K562 (cell line): ENCODE results near the gene RNF114. TPM values are rescaled to one million over a fixed set of nuclear protein-coding genes. Genes with fewer than 3 reads are reported as not detected.

Experiments used
- ATAC-seq: fragments of 200-7000 bp; cut with Tn5 transposase; 3 replicates; pipeline ENCODE4 v1.9.1; 2020; ENCODE audit warnings: moderate library complexity
- BruUV-seq: library from RNA; stranded (reverse); fragments of 400-500 nt; replicated peaks from 2 replicates; lab custom pipeline; 2021; lab: Mats Ljungman, UMichigan
- CTCF ChIA-PET: fragments of 300-600 bp; formaldehyde crosslinking; extraction: SDS; loops from one replicate; lab custom pipeline; 2021; ENCODE audit warnings: low intra/inter-chr PET ratio; lab: Yijun Ruan, JAX
- POLR2A ChIA-PET: fragments of 300-600, 350-650 bp; sonication (Branson Sonifier 250); formaldehyde crosslinking; extraction: SDS; loops from one replicate; lab custom pipeline; 2021; ENCODE audit warnings: antibody characterized with exemption, inconsistent platforms; lab: Yijun Ruan, JAX
- DNase-seq, 4 experiments: peaks; one replicate each; pipeline versions ENCODE4 v3.0.0 to v3.0.0-alpha.2; 2011 to 2018; ENCODE audit warnings: low spot score in 3 of 4, mixed read lengths in 3 of 4; ENCODE audit errors: extremely low read depth in 1 of 4
- FAIRE-seq: peaks from 2 replicates; lab custom pipeline; 2011; peaks lifted over from hg19 to GRCh38; lab: Jason Lieb, UNC
- H2AFZ ChIP-seq: 2 replicates; pipeline ENCODE4 v1.6.0; 2011; ENCODE audit warnings: low read depth, low read length, control low read depth, inconsistent platforms
- H3K27ac ChIP-seq: fragments of 200-600 bp; 3 replicates; pipeline ENCODE4 v1.8.0; 2011; ENCODE audit warnings: low read depth, mild to moderate bottlenecking, control low read depth, inconsistent platforms, low read length, moderate library complexity, mixed read lengths; ENCODE audit errors: extremely low read depth
- H3K27me3 ChIP-seq, 2 experiments: fragments of 300-600 bp in 1 of 2; 2 replicates in 1 of 2; 3 replicates in 1 of 2; pipeline versions ENCODE4 v1.6.0 to v1.8.0; 2011; ENCODE audit warnings: inconsistent platforms in 2 of 2, low read length in 2 of 2, mild to moderate bottlenecking in 1 of 2, mixed read lengths in 1 of 2, moderate library complexity in 1 of 2; ENCODE audit not compliant: control insufficient read depth in 2 of 2, insufficient read depth in 2 of 2
- H3K36me3 ChIP-seq: fragments of 300-600 bp; 3 replicates; pipeline ENCODE4 v1.8.0; 2011; ENCODE audit warnings: mild to moderate bottlenecking, low read length, inconsistent platforms; ENCODE audit not compliant: control insufficient read depth, insufficient read depth
- H3K4me1 ChIP-seq, 2 experiments: fragments of 200-600 bp in 1 of 2; replicated peaks in 1 of 2; 2 replicates in 1 of 2; 3 replicates in 1 of 2; pipeline versions ENCODE4 v1.5.1 to v1.8.0; 2011; ENCODE audit warnings: inconsistent platforms in 2 of 2, low read length in 2 of 2, mild to moderate bottlenecking in 1 of 2, mixed read lengths in 1 of 2, moderate library complexity in 1 of 2; ENCODE audit not compliant: control insufficient read depth in 2 of 2, insufficient read depth in 2 of 2
- H3K4me2 ChIP-seq: 2 replicates; pipeline ENCODE4 v1.6.1; 2011; ENCODE audit warnings: low read length, control low read depth, inconsistent platforms, mixed read lengths; ENCODE audit not compliant: insufficient read depth
- H3K4me3 ChIP-seq: fragments of 200-600 bp; sonication (generic), shearing (Covaris generic); 2 replicates; pipeline ENCODE4 v1.5.1; 2016; ENCODE audit warnings: control low read depth, inconsistent platforms
- H3K79me2 ChIP-seq: fragments of 200-600 bp; 3 replicates; pipeline ENCODE4 v1.8.0; 2011; ENCODE audit warnings: low read length, inconsistent platforms; ENCODE audit not compliant: control insufficient read depth, insufficient read depth
- H3K9ac ChIP-seq, 2 experiments: 2 replicates each; pipeline versions ENCODE4 v1.6.0 to v1.6.1; 2011; ENCODE audit warnings: low read depth in 2 of 2, low read length in 2 of 2, control low read depth in 1 of 2, inconsistent platforms in 1 of 2, mild to moderate bottlenecking in 1 of 2, mixed read lengths in 1 of 2; ENCODE audit not compliant: insufficient read depth in 1 of 2
- H3K9me1 ChIP-seq: one replicate; pipeline ENCODE4 v1.6.0; 2011; ENCODE audit warnings: inconsistent platforms, mild to moderate bottlenecking, low read length, moderate library complexity; ENCODE audit not compliant: control insufficient read depth, insufficient read depth
- H3K9me3 ChIP-seq: replicated peaks from 2 replicates; pipeline ENCODE4 v1.5.1; 2011; ENCODE audit warnings: low read depth, low read length, inconsistent platforms; ENCODE audit not compliant: control insufficient read depth, insufficient read depth
- H4K20me1 ChIP-seq: replicated peaks from 2 replicates; pipeline ENCODE4 v1.6.1; 2011; ENCODE audit warnings: low read length, inconsistent platforms, mixed read lengths; ENCODE audit not compliant: control insufficient read depth, insufficient read depth
- ARNT ChIP-seq, 2 experiments: fragments of 450-650 bp; IDR thresholded peaks; 2 replicates each; pipeline ENCODE4 v1.6.1; 2016; ENCODE audit warnings: mild to moderate bottlenecking in 1 of 2
- BCOR ChIP-seq: fragments of 450-650 bp; IDR thresholded peaks from 2 replicates; pipeline ENCODE4 v1.6.1; 2016
- HNRNPL ChIP-seq: fragments of 200-400 bp; formaldehyde crosslinking; IDR thresholded peaks from 2 replicates; pipeline ENCODE4 v1.6.1; 2017; ENCODE audit warnings: low read depth, mild to moderate bottlenecking, low read length
- SIN3B ChIP-seq: fragments of 450-650 bp; IDR thresholded peaks from 2 replicates; pipeline ENCODE4 v1.6.1; 2017; ENCODE audit warnings: low read depth, mild to moderate bottlenecking, moderate library complexity
- SRSF7 ChIP-seq: fragments of 200-400 bp; formaldehyde crosslinking; optimal IDR thresholded peaks from 2 replicates; pipeline ENCODE3; 2017; ENCODE audit warnings: mild to moderate bottlenecking, low read depth, low read length
- STAT5B ChIP-seq: fragments of 250-450 bp; sonication (Bioruptor Pico); IDR thresholded peaks from 2 replicates; pipeline ENCODE4 v1.8.0; 2021; ENCODE audit warnings: mild to moderate bottlenecking, inconsistent platforms
- ZFX ChIP-seq: sonication (generic); formaldehyde crosslinking; IDR thresholded peaks from 2 replicates; pipeline ENCODE4 v1.8.0; 2022; ENCODE audit warnings: mild to moderate bottlenecking, missing genetic modification reagents, moderate library complexity
- WGBS: fragments of 100-300 bp; shearing (Covaris generic); methylation state at CpG from one replicate; pipeline ENCODE4 v1.1.6; 2016; ENCODE audit warnings: low coverage, mixed read lengths; ENCODE audit not compliant: insufficient coverage; ENCODE audit errors: missing lambda C conversion rate; 5-methylcytosine and 5-hydroxymethylcytosine counted together
- in situ Hi-C: fragments of 300-500 bp; cut with MboI; formaldehyde crosslinking; loops from 4 replicates; pipeline ENCODE4 v1.15.0; 2018; ENCODE audit warnings: inconsistent platforms, mixed read lengths
- intact Hi-C: fragments of 100-400 bp; cut with micrococcal nuclease; formaldehyde crosslinking; loops from 2 replicates; pipeline ENCODE4 v1.14.2; 2022
- polyA plus RNA-seq, 8 experiments: library from polyadenylated mRNA; depleted of rRNA in 4 of 8; stranded (reverse) in 5 of 8; unstranded in 3 of 8; fragments of >200 nt; fragmentation: Nextera tagmentation in 2 of 8; fragmentation: Illumina TruSeq in 1 of 8; extraction: Ambion mirVana in 2 of 8; extraction: Trizol in 1 of 8; gene quantifications; 2 replicates each; pipeline versions ENCODE4 v1.2.1 to v1.2.3, GENCODE V29; 2011 to 2014; ENCODE audit warnings: inconsistent platforms in 1 of 8, missing spikeins in 1 of 8
- total RNA-seq, 7 experiments: library from RNA; depleted of rRNA in 6 of 7; stranded (reverse); fragments of >200 nt in 6 of 7; fragmentation: Illumina TruSeq in 2 of 7; extraction: Trizol in 2 of 7; gene quantifications; 2 replicates each; pipeline versions ENCODE4 v1.2.1 to v1.2.3, GENCODE V29; 2011 to 2021; ENCODE audit warnings: low replicate concordance in 1 of 7

Gene RNF114
- total and polyA plus RNA-seq, 9 of the 15 experiments (the other 6 are each of a cell fraction or from before 2014, with no cell fraction given) = 38.6 to 111 (median 62.6) TPM

DNA sequence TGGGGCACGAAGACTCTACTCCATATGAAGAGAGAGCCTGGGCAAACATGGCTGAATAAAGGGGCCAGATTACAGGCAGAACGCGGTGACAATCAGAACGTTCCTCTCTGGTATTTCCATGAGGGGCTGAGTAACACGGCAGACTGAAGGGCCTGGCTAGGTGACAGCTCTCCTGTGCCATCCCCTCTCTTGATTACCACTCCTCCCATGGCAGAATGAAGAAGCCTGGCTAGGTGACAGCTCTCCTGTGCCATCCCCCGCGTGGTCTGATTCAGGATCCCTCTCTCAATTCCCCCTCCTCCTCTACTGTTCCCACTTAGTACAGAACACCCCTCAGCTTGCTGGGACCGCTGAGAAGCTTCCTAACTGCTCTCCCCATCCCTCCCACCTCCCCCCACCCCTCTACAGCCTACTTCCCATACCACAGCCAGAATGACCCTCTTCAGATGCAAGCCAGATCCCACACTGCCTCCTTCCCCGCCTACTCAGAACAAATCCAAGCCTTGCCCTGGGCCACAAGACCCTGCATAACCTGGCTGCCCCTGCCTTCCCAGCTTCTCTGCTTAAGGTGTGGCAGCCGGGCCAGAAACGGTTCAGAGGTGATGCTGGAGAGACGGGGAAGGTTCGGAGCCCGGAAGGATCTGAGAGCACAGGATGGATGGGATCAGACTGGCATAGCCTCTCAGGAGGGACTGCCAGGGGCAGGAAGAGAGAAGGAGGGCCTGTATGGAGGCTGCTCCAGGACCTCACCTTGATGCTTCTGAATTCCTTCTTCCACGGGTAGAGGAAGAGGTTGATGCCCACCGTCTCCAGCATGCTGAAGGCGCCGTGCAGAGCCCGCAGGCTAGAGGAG, 28.6 kb upstream of the RNF114 start:
- peak in 1 of 4 experiments; percentile 7 for DNase-seq
- no peak overlapping the region for H3K4me2 ChIP-seq
- H4K20me1 ChIP-seq = peaks cover 3% of the 10 kb centered on the region; the same call in 1 of the 2 replicates
- H3K9me3 ChIP-seq = no peaks in the 10 kb centered on the region
- no peak overlapping the region for H3K27ac ChIP-seq
- no peak for FAIRE-seq
- H3K4me3 ChIP-seq = no peak overlapping the region
- no peaks in the 10 kb centered on the region for H3K9me1 ChIP-seq
- ATAC-seq = no peak
- peaks cover 0 to 16% of the 10 kb centered on the region in 2 experiments; a peak in 2 of 5 replicates for H3K4me1 ChIP-seq
- in situ Hi-C loops = no loop called here
- 94% methylated on average over 14 of the region's 19 CpGs for WGBS
- peaks cover 33% of the 10 kb centered on the region for H3K79me2 ChIP-seq
- BruUV-seq = no TSS peak
- peak overlapping the region in 1 of 2 experiments; percentile 32; a peak in 1 of 4 replicates for H3K9ac ChIP-seq
- no peaks in the 10 kb centered on the region for H3K27me3 ChIP-seq
- POLR2A ChIA-PET = interaction anchor here (0.6 to 0.9 kb wide), 3 partner anchors 29 to 765 kb away, joined by 3 read pairs; partner anchors contain the start of gene RNF114
- intact Hi-C loops = no loop called here
- peaks cover 71% of the 10 kb centered on the region for H3K36me3 ChIP-seq
- CTCF ChIA-PET = no interaction called here
- TF ChIP-seq STAT5B (CRISPR knock-in tag) (no peak), BCOR (no peak), SIN3B (no peak), ARNT (IDR thresholded peaks at IDR 0.05) (no peak), ZFX (CRISPR knock-in tag) (no peak), HNRNPL (no peak), SRSF7 (no peak)
- TF ChIP-seq, all 486 proteins: peak for 0
- H2AFZ ChIP-seq = no peak overlapping the region
